ENCODE results near the gene POLL. TPM values are rescaled to one million over a fixed set of nuclear protein-coding genes. Genes with fewer than 3 reads are reported as not detected.
"Not testable (repeated sequence)": the region's sequence is repeated elsewhere in the genome, so short reads cannot be mapped to it uniquely, and the experiment has no call there.

POLL gene
- total RNA-seq, 1 experiment from 2014 or later = 35.5 TPM

DNA sequence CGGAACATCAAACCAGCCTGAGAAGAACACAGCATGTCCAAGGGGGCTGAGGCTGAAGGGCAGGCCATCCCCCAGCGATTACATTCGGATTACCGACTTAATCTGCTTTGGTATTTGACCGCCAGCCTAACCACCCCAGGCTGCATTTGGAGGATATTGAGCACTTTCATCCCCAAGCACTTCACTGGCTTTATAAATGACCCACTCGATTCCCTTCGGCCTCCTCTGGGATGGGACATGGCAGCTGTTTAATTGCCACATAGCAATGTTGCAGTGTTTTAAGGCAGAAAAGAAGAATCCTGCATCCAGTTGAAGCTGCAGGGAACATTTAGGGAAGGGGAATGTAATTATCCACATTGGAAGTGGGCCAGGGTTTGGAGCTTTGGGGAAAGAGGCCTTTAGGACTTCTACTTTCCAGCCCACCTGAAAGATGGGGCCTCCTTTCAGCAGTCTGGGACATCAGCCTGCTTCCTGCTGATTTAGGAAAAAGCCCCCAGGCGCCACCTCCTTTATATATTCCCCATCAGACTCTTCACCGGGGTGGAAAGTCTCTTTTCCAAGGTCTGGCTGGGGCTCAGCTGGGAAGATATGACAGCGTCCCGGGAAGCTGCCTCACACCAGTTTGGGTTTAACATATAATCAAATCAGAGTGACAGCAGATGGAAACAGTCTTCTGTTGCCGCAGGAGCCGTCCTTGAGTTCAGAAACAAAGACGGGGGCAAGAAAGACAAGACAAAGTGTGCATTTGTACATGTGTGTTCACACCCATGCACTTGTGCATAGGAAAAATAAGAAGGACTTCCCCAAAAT, 9.2 kb upstream of the POLL start:
- BruUV-seq (replicated peaks) = no TSS peak
- H3K36me3 ChIP-seq (ENCODE audit: control insufficient read depth, insufficient read depth, low read length) = no peaks in the 10 kb centered on the region
- CTCF ChIA-PET = no interaction called here
- no peaks in the 10 kb centered on the region for H3K27me3 ChIP-seq (replicated peaks; ENCODE audit: control insufficient read depth, insufficient read depth, low read length)
- Mint-ChIP-seq H3K27me3 (ENCODE audit: insufficient read depth, unreplicated experiment) (no peaks in the 10 kb centered on the region), H3K27ac (ENCODE audit: unreplicated experiment) (no peak overlapping the region), H3K4me3 (ENCODE audit: unreplicated experiment) (no peak overlapping the region), H3K4me1 (ENCODE audit: low read depth, unreplicated experiment) (no peaks in the 10 kb centered on the region), H3K9me3 (ENCODE audit: unreplicated experiment) (no peaks in the 10 kb centered on the region), H3K36me3 (ENCODE audit: insufficient read depth, unreplicated experiment) (no peaks in the 10 kb centered on the region)
- POLR2A ChIA-PET = no interaction called here
- intact Hi-C loops (cut with micrococcal nuclease; ENCODE audit: unreplicated experiment) = no loop called here
- no peak for DNase-seq
- no peaks in the 10 kb centered on the region for H3K9me3 ChIP-seq
- no peaks in the 10 kb centered on the region for H3K4me1 ChIP-seq
- no peak overlapping the region for H3K4me3 ChIP-seq (ENCODE audit: low read depth, low read length)
- TF ChIP-seq, protein P1, sequence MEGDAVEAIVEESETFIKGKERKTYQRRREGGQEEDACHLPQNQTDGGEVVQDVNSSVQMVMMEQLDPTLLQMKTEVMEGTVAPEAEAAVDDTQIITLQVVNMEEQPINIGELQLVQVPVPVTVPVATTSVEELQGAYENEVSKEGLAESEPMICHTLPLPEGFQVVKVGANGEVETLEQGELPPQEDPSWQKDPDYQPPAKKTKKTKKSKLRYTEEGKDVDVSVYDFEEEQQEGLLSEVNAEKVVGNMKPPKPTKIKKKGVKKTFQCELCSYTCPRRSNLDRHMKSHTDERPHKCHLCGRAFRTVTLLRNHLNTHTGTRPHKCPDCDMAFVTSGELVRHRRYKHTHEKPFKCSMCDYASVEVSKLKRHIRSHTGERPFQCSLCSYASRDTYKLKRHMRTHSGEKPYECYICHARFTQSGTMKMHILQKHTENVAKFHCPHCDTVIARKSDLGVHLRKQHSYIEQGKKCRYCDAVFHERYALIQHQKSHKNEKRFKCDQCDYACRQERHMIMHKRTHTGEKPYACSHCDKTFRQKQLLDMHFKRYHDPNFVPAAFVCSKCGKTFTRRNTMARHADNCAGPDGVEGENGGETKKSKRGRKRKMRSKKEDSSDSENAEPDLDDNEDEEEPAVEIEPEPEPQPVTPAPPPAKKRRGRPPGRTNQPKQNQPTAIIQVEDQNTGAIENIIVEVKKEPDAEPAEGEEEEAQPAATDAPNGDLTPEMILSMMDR (IDR thresholded peaks at IDR 0.05; ENCODE audit: insufficient read depth in 1 of 2, low read depth in 1 of 2, low read length in 1 of 2, severe bottlenecking in 1 of 2, unreplicated experiment in 1 of 2) = no peak

DNA sequence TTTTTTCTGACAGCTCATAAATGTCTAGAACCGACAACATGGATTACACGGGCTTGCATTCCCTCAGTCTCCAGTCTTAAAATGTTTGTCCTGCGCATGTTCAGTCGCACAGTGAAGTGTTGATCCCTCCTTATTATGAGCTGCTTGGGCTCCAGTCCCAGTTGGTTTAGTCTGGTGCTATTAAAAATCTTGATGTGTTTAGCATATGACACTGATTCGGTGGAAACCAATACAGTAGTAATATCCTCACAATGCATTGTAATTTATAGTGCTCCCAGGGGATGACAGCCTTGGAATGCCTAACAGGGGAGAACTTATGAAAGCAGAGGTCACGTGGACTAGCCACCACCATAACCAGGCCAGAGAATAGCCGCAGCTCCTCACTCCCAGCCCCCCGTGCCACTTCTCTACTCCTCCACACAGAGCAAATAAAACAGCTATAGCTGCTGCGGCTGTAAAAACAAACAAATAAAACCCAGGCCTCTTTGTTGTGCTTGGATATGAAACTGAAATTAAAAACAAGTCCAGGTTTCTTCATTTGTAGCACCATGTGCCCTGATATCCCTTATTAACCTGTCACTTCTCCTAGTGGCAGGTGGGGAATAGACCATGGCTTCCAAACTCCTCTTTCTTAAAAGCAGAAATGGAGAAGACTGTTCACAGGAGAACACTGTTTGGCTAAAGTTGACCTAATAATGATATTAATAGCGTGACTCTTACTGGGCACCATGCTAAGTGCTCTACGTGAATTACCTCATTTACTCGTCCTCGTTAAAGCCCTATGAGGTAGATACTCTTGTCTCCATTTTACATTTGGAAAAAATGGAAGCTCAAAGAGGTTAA, 7.8 kb upstream of the POLL start:
- Mint-ChIP-seq H3K4me3 (ENCODE audit: unreplicated experiment) (no peak overlapping the region), H3K36me3 (ENCODE audit: insufficient read depth, unreplicated experiment) (no peaks in the 10 kb centered on the region)
- POLR2A ChIA-PET = no interaction called here

DNA sequence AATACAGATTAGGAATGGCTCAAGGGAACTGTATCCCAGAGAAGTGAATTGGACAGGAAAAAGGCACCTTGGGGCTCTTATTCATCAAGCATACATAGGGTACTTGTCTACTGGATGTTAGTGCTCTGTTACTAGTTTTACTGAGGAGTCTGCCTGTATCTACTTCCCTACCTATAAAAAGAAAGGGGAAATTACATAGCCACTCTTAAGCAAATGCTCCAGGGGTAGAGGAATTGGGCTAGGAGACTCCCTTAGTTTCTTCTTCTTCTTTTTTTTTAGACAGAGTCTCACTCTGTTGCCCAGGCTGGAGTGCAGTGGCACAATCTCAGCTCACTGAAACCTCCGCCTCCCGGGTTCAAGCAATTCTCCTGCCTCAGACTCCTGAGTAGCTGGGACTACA, 5.3 kb upstream of the POLL start:
- H3K4me1 Mint-ChIP-seq (ENCODE audit: low read depth, unreplicated experiment); H3K9me3 ChIP-seq; DNase-seq; H3K4me1 ChIP-seq; H3K4me3 ChIP-seq (ENCODE audit: low read depth, low read length); H3K9me3 Mint-ChIP-seq (ENCODE audit: unreplicated experiment); intact Hi-C loops (cut with micrococcal nuclease; ENCODE audit: unreplicated experiment); POLR2A ChIA-PET; H3K27me3 ChIP-seq (replicated peaks; ENCODE audit: control insufficient read depth, insufficient read depth, low read length); H3K27me3 Mint-ChIP-seq (ENCODE audit: insufficient read depth, unreplicated experiment); H3K36me3 Mint-ChIP-seq (ENCODE audit: insufficient read depth, unreplicated experiment); BruUV-seq (replicated peaks); H3K36me3 ChIP-seq (ENCODE audit: control insufficient read depth, insufficient read depth, low read length); H3K27ac Mint-ChIP-seq (ENCODE audit: unreplicated experiment); H3K4me3 Mint-ChIP-seq (ENCODE audit: unreplicated experiment): not testable (repeated sequence)
- CTCF ChIA-PET = interaction anchor here (1.1 kb wide), 1 partner anchor 9 kb away, joined by 4 read pairs; no protein-coding TSS in a partner anchor

More for the DNA sequence above, 7.8 kb upstream of the POLL start:
- Histone ChIP-seq H3K4me3 (ENCODE audit: low read depth, low read length) (no peak overlapping the region), H3K4me1 (no peaks in the 10 kb centered on the region), H3K9me3 (no peaks in the 10 kb centered on the region), H3K27me3 (replicated peaks; ENCODE audit: control insufficient read depth, insufficient read depth, low read length) (no peaks in the 10 kb centered on the region), H3K36me3 (ENCODE audit: control insufficient read depth, insufficient read depth, low read length) (no peaks in the 10 kb centered on the region)
- no peak for DNase-seq
- Mint-ChIP-seq H3K9me3 (ENCODE audit: unreplicated experiment) (no peaks in the 10 kb centered on the region), H3K27me3 (ENCODE audit: insufficient read depth, unreplicated experiment) (no peaks in the 10 kb centered on the region), H3K27ac (ENCODE audit: unreplicated experiment) (no peak overlapping the region), H3K4me1 (ENCODE audit: low read depth, unreplicated experiment) (no peaks in the 10 kb centered on the region)
- TF ChIP-seq, protein P1 (IDR thresholded peaks at IDR 0.05; ENCODE audit: insufficient read depth in 1 of 2, low read depth in 1 of 2, low read length in 1 of 2, severe bottlenecking in 1 of 2, unreplicated experiment in 1 of 2) = no peak
- CTCF ChIA-PET = interaction anchor here (0.6 kb wide), 1 partner anchor 202 kb away, joined by 5 read pairs; no protein-coding TSS in a partner anchor
- BruUV-seq (replicated peaks) = no TSS peak
- intact Hi-C loops (cut with micrococcal nuclease; ENCODE audit: unreplicated experiment) = no loop called here
